Sigmoid colon (tissue), 7 donors: Measurements from ENCODE around the gene TFIP11. TPM values are rescaled to one million over a fixed set of nuclear protein-coding genes. Genes with fewer than 3 reads are reported as not detected.
A peak's percentile ranks its signal among the peaks of the same experiment; 100 is the strongest.

Source experiments
- DNase-seq: peaks from one replicate; pipeline ENCODE4 v3.0.0-alpha.2; 2019
- H3K27ac ChIP-seq, 4 donors: fragments of 200-600 bp; sonication (generic); one replicate each; pipeline ENCODE4 v1.5.1; 2016 to 2019; ENCODE audit warnings: mild to moderate bottlenecking in 1 of 4
- H3K27me3 ChIP-seq, 3 donors: fragments of 200-600 bp; sonication (generic); one replicate each; pipeline ENCODE4 v1.5.1; 2019; ENCODE audit warnings: mild to moderate bottlenecking in 1 of 3
- H3K36me3 ChIP-seq, 4 donors: fragments of 200-600 bp; sonication (generic); one replicate each; pipeline ENCODE4 v1.5.1; 2016 to 2019
- H3K4me1 ChIP-seq, 4 donors: fragments of 200-600 bp; sonication (generic); one replicate each; pipeline ENCODE4 v1.5.1; 2017 to 2019
- H3K4me3 ChIP-seq, 4 donors: fragments of 200-600 bp; sonication (generic); one replicate each; pipeline ENCODE4 v1.5.1; 2017 to 2019; ENCODE audit warnings: mild to moderate bottlenecking in 2 of 4, moderate library complexity in 1 of 4
- H3K9me3 ChIP-seq, 4 donors: fragments of 200-600 bp in 3 of 4; sonication (generic) in 3 of 4; one replicate each; pipeline versions ENCODE4 v1.5.1 to v1.6.1; 2013 to 2019
- CTCF ChIP-seq, 4 experiments: fragments of 450-650 bp in 3 of 4; fragments of 200-600 bp in 1 of 4; IDR thresholded peaks; one replicate each; pipeline ENCODE4 v1.5.1; 2016 to 2019; ENCODE audit warnings: antibody characterized with exemption in 4 of 4, mild to moderate bottlenecking in 3 of 4, moderate library complexity in 2 of 4
- EP300 ChIP-seq, 4 donors: sonication (generic); formaldehyde crosslinking; IDR thresholded peaks; one replicate each; pipeline ENCODE4 v1.6.1; 2017; ENCODE audit warnings: antibody characterized with exemption in 4 of 4
- POLR2A ChIP-seq, 2 donors: fragments of 450-650 bp; IDR thresholded peaks; one replicate each; pipeline ENCODE4 v1.6.1; 2016; ENCODE audit warnings: antibody characterized with exemption in 2 of 2, mild to moderate bottlenecking in 2 of 2, moderate library complexity in 2 of 2
- POLR2AphosphoS5 ChIP-seq, 4 donors: sonication (generic); formaldehyde crosslinking; IDR thresholded peaks; one replicate each; pipeline ENCODE4 v1.6.1; 2017; ENCODE audit warnings: antibody characterized with exemption in 4 of 4
- WGBS, 2 donors: extraction: QIAGEN DNeasy Blood & Tissue Kit; methylation state at CpG; one replicate each; pipeline ENCODE4 v1.1.7; 2013; 5-methylcytosine and 5-hydroxymethylcytosine counted together
- intact Hi-C: fragments of 100-400 bp; cut with DNase I; formaldehyde crosslinking; loops from one replicate; pipeline ENCODE4 v1.15.1; 2023
- polyA plus RNA-seq, 3 donors: library from polyadenylated mRNA; stranded (reverse); fragments of 200-250 nt; gene quantifications; one replicate each; pipeline ENCODE4 v1.2.3, GENCODE V29; 2013
- total RNA-seq, 4 donors: library from RNA; depleted of rRNA; stranded (reverse); fragments of >200 nt; gene quantifications; one replicate each; pipeline ENCODE4 v1.1.0, GENCODE V29; 2016
- donor health status: healthy with polysubstance abuse.
- donor health status: Bipolar disorder and iron deficiency.
- donor health status: healthy.

Gene TFIP11
- total and polyA plus RNA-seq, 7 donors, result 8.4 to 19.1 (median 15.0) TPM

GRCh38 chr22:26486394-26486793 is 25.9 kb downstream of the TFIP11 start:
- peaks cover 17 to 48% (median 25%) of the 10 kb centered on the region in 4 donors for H3K36me3 ChIP-seq
- H3K27ac ChIP-seq, result no peak overlapping the region
- H3K4me3 ChIP-seq, result no peak overlapping the region
- intact Hi-C loops, result loop anchor here (1.0 kb wide), 1 partner anchor 25 kb away; no protein-coding TSS in a partner anchor
- TF ChIP-seq POLR2AphosphoS5 (IDR thresholded peaks at IDR 0.05) (no peak), CTCF (IDR thresholded peaks at IDR 0.05) (no peak), POLR2A (IDR thresholded peaks at IDR 0.05) (no peak), EP300 (IDR thresholded peaks at IDR 0.05) (no peak)
- no peaks in the 10 kb centered on the region for H3K27me3 ChIP-seq
- DNase-seq, result no peak
- H3K9me3 ChIP-seq, result no peaks in the 10 kb centered on the region
- 89 to 90% methylated on average over 5 of the region's 5 CpGs for WGBS, 2 donors
- H3K4me1 ChIP-seq, result peaks cover 0 to 35% (median 31%) of the 10 kb centered on the region in 4 donors

GRCh38 chr22:26485806-26486390 is 26.4 kb downstream of the TFIP11 start:
- intact Hi-C loops, result loop anchor here (1.0 kb wide), 1 partner anchor 25 kb away; no protein-coding TSS in a partner anchor
- TF ChIP-seq CTCF (IDR thresholded peaks at IDR 0.05) (no peak), EP300 (IDR thresholded peaks at IDR 0.05) (no peak), POLR2AphosphoS5 (IDR thresholded peaks at IDR 0.05) (no peak), POLR2A (IDR thresholded peaks at IDR 0.05) (no peak)
- WGBS, 2 donors, result 79 to 82% methylated on average over 3 of the region's 3 CpGs
- H3K4me3 ChIP-seq, result no peak overlapping the region
- H3K27me3 ChIP-seq, result no peaks in the 10 kb centered on the region
- no peaks in the 10 kb centered on the region for H3K9me3 ChIP-seq
- peaks cover 12 to 47% (median 25%) of the 10 kb centered on the region in 4 donors for H3K36me3 ChIP-seq
- no peak for DNase-seq
- peaks cover 0 to 40% (median 36%) of the 10 kb centered on the region in 4 donors for H3K4me1 ChIP-seq
- H3K27ac ChIP-seq, result peak overlapping the region in 2 of 4 donors; percentile 88 to 91

GRCh38 chr22:26485013-26485412 is 27.3 kb downstream of the TFIP11 start:
- no peaks in the 10 kb centered on the region for H3K27me3 ChIP-seq
- no peak for DNase-seq
- H3K27ac ChIP-seq, result peak overlapping the region; percentile 88 to 96 (median 92)
- H3K4me3 ChIP-seq, result no peak overlapping the region
- peaks cover 9 to 38% (median 23%) of the 10 kb centered on the region in 4 donors for H3K36me3 ChIP-seq
- H3K4me1 ChIP-seq, result peaks cover 0 to 49% (median 44%) of the 10 kb centered on the region in 4 donors
- no peaks in the 10 kb centered on the region for H3K9me3 ChIP-seq
- TF ChIP-seq CTCF (IDR thresholded peaks at IDR 0.05) (no peak), POLR2A (IDR thresholded peaks at IDR 0.05) (no peak)
- 57 to 75% methylated on average over 7 of the region's 7 CpGs for WGBS, 2 donors
- intact Hi-C loops, result no loop called here

GRCh38 chr22:26484360-26484706 is 27.9 kb downstream of the TFIP11 start:
- no peak for TF ChIP-seq CTCF (IDR thresholded peaks at IDR 0.05)
- TF ChIP-seq POLR2AphosphoS5 (IDR thresholded peaks at IDR 0.05), result no peak
- TF ChIP-seq EP300 (IDR thresholded peaks at IDR 0.05), result no peak
- no peak for TF ChIP-seq POLR2A (IDR thresholded peaks at IDR 0.05)
- no peaks in the 10 kb centered on the region for H3K27me3 ChIP-seq
- 6 to 9% methylated on average over 6 of the region's 6 CpGs for WGBS, 2 donors

More at GRCh38 chr22:26484360-26484706, 27.9 kb downstream of the TFIP11 start:
- intact Hi-C loops, result no loop called here
- Histone ChIP-seq H3K36me3 (peaks cover 9 to 31% (median 16%) of the 10 kb centered on the region in 4 donors), H3K4me3 (peak overlapping the region; percentile 71 to 99 (median 84)), H3K9me3 (no peaks in the 10 kb centered on the region), H3K4me1 (peaks cover 0 to 55% (median 51%) of the 10 kb centered on the region in 4 donors), H3K27ac (peak overlapping the region; percentile 88 to 96 (median 92))
- no peak for DNase-seq
